Heart left ventricle (tissue), 16 donors: ENCODE data around the gene PPFIA3. TPM values are rescaled to one million over a fixed set of nuclear protein-coding genes. Genes with fewer than 3 reads are reported as not detected.

ENCODE experiments used
- ATAC-seq, 4 donors: fragments of 200-7000 bp; cut with Tn5 transposase; one replicate each; pipeline ENCODE4 v1.9.1; 2020 to 2022; ENCODE audit warnings: moderate library complexity in 4 of 4, mild to moderate bottlenecking in 3 of 4, moderate number of reproducible peaks in 1 of 4
- DNase-seq, 5 donors: peaks; one replicate each; pipeline ENCODE4 v3.0.0-alpha.2; 2020
- H3K27ac ChIP-seq, 12 donors: fragments of 200-600 bp; sonication (generic) in 4 of 12; one replicate each; pipeline versions ENCODE4 v1.5.0 to v1.8.0; 2016 to 2022; ENCODE audit warnings: mild to moderate bottlenecking in 2 of 12
- H3K27me3 ChIP-seq, 9 donors: fragments of 200-600 bp; sonication (generic) in 2 of 9; one replicate each; pipeline versions ENCODE4 v1.5.1 to v1.8.0; 2016 to 2022; ENCODE audit warnings: mild to moderate bottlenecking in 3 of 9
- H3K36me3 ChIP-seq, 9 donors: fragments of 200-600 bp; sonication (generic) in 2 of 9; one replicate each; pipeline versions ENCODE4 v1.5.0 to v1.8.0; 2018 to 2022; ENCODE audit warnings: mild to moderate bottlenecking in 2 of 9
- H3K4me1 ChIP-seq, 12 donors: fragments of 200-600 bp; sonication (generic) in 4 of 12; one replicate each; pipeline versions ENCODE4 v1.5.0 to v1.8.0; 2016 to 2022; ENCODE audit warnings: mild to moderate bottlenecking in 3 of 12
- H3K4me3 ChIP-seq, 12 donors: fragments of 200-600 bp; sonication (generic) in 4 of 12; one replicate each; pipeline versions ENCODE4 v1.5.0 to v1.8.0; 2017 to 2022; ENCODE audit warnings: mild to moderate bottlenecking in 9 of 12, moderate library complexity in 4 of 12
- H3K9me3 ChIP-seq, 12 donors: fragments of 200-600 bp; sonication (generic) in 4 of 12; one replicate each; pipeline versions ENCODE4 v1.5.0 to v1.8.0; 2016 to 2022; ENCODE audit warnings: mild to moderate bottlenecking in 1 of 12
- CTCF ChIP-seq, 12 donors: fragments of 200-600 bp; sonication (generic) in 4 of 12; IDR thresholded peaks; one replicate each; pipeline versions ENCODE4 v1.5.0 to v1.8.0; 2018 to 2022; ENCODE audit warnings: antibody characterized with exemption in 12 of 12, mild to moderate bottlenecking in 5 of 12
- POLR2A ChIP-seq, 2 donors: fragments of 450-650 bp; IDR thresholded peaks; one replicate each; pipeline ENCODE4 v1.6.1; 2017; ENCODE audit warnings: antibody characterized with exemption in 2 of 2, mild to moderate bottlenecking in 2 of 2, moderate library complexity in 2 of 2
- WGBS, 4 donors: extraction: QIAGEN DNeasy Blood & Tissue Kit in 2 of 4; methylation state at CpG; one replicate each; pipeline versions ENCODE4 v1.1.5 to v1.1.7; 2013 to 2018; 5-methylcytosine and 5-hydroxymethylcytosine counted together
- intact Hi-C, 10 donors: fragments of 100-400 bp; cut with DNase I; formaldehyde crosslinking; loops; one replicate each; pipeline versions ENCODE4 v1.11.1 to v1.14.2; 2022
- polyA plus RNA-seq, 2 donors: library from polyadenylated mRNA; stranded (reverse); fragments of 200-250 nt; gene quantifications; one replicate each; pipeline ENCODE4 v1.2.3, GENCODE V29; 2013
- total RNA-seq, 9 donors: library from RNA; depleted of rRNA in 2 of 9; stranded (reverse); fragments of >200 nt in 2 of 9; fragmentation: NEBNext Ultra II Directional in 3 of 9; extraction: Animal tissue kit (Norgen Biotek cat#: 25700) in 3 of 9; gene quantifications; one replicate each; pipeline versions ENCODE4 v1.1.0 to v1.2.4, GENCODE V29; 2016 to 2023
- donor health status: ischemic (EF 13 %, LVEDD 7.1; RV severe dilation, severe dysfunction).
- donor health status: healthy with polysubstance abuse.
- donor health status: DM: no; HTN: yes; CAD: no.
- donor health status: DM: no; HTN: no; CAD: no.
- donor health status: ischemic (EF 25% LVEDD 6.9; RV normal size, moderate dysfunction).
- donor health status: ischemic (EF 25% LVEDD 5.7; RV mildly dilated, moderate dysfunction).
- donor health status: healthy.
- donor health status: DM: yes; HTN: yes; CAD: no.
- donor health status: ischemic (EF 35%, LVEDD 5.7; RV mildly dilated, moderate dysfunction).
- donor health status: nonischemic (EF 11% LVEDD 7.7; RV severe dilation, severe dysfunction).
- donor health status: DM: yes; HTN: yes; CAD: no.
- donor health status: PGD.
- donor health status: ischemic (EF 29% LVEDD 5.4; RV normal size, mild dysfunction).
- donor health status: nonischemic (EF 23%, LVEDD 6.1; RV moderate dilation, normal function).

PPFIA3 gene
- total and polyA plus RNA-seq, 11 donors, result 2.7 to 12.8 (median 5.1) TPM

DNA sequence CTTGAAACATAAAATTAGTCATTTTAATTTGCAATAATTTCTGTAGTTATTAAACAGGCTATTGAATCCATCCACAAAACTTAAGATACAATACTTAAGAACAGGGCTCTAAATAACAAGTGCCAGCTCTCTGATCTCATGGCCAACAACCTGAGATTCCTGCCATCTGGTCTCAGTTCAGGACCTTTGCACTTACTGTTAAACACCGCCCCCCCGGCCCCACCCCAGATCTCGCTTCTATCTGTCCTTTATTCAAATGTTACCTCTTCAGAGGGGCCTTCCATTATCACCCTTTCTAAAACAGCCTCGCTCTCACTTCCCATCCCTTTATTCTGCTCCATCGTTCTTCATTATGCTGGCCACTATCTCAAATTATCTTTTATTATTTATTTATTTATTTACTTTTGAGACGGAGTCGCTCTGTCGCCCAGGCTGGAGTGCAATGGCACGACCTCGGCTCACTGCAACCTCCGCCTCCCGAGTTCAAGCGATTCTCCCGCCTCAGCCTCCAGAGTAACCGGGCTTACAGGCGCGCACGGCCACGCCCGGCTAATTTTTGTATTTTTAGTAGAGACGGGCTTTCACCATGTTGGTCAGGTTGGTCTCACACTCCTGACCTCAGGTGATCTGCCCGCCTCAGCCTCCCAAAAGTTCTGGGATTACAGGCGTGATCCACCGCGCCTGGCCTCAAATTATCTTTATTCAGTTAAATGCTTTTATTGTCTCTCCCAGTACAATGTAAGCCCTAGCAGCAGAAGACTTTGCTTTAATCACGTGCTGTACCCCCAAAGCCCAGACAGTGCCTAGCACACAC, 34.9 kb upstream of the PPFIA3 start:
- intact Hi-C loops, result loop anchor here in 1 of 10 donors (5.0 kb wide), 1 partner anchor 73 kb away; the partner anchor contains the start of genes HRC and TRPM4
- WGBS, 4 donors, result 69 to 71% (median 70%) methylated on average over 26 of the region's 26 CpGs
- Histone ChIP-seq H3K4me3 (peak overlapping the region in 11 of 12 donors; percentile 83 to 99 (median 90)), H3K36me3 (peaks cover 0 to 28% (median 22%) of the 10 kb centered on the region in 9 donors), H3K27ac (peak overlapping the region; percentile 42 to 94 (median 87)), H3K9me3 (no peaks in the 10 kb centered on the region), H3K4me1 (peaks cover 0 to 36% (median 27%) of the 10 kb centered on the region in 12 donors), H3K27me3 (peaks cover 0 to 3% (median 0%) of the 10 kb centered on the region in 9 donors)
- no peak for TF ChIP-seq POLR2A (IDR thresholded peaks at IDR 0.05)
- no peak for TF ChIP-seq CTCF (IDR thresholded peaks at IDR 0.05)
- DNase-seq, result no peak
- ATAC-seq, result no peak

DNA sequence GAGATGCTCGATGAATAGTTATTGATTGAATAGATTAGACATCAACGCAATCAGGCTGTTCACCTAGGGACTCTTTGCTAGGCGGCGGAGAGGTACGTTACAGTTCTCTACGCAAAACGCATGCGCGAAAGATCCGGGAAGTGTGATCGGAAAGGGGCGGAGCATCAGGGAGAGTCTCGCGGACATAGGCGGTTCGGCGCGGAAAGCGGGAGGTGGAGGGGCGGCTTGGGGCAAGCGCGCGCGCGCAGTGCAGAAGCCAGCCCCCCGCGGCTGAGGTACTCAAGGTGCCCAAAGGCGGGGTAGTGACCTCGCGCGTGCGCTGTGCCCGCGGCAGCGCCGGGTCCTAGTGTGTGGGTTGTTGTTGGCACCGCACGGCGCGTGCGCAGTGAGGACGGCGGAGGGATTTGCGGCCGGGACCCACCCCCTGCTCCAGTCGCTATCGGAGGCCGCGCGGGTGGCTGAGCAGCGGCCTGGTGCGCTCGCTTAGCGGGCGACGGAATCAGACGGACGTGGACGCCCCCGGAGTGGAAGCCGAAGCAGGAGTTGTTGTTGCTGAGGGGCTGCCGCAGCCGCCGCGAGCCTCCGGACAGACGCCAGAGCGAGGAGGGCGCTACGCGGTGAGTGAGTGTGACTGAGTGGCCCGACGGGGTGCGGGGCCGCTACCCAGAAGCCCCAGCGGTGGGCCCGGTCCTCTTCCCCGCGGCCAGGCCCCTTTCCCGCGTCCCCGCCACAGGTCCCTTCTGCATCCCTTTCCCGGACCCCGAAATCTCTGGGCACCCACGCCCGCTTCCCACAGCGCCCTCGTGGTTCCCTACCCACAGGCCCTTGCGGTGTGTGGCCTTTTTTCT, 34.1 kb upstream of the PPFIA3 start, which contains the start of gene SNRNP70:
TSS of gene SNRNP70 (plus strand) at position 432 of the 848 bp plus-strand sequence. CDS start 964 bp downstream, outside the sequence.
- H3K4me1 ChIP-seq, result peaks cover 0 to 36% (median 27%) of the 10 kb centered on the region in 12 donors
- no peaks in the 10 kb centered on the region for H3K9me3 ChIP-seq
- TF ChIP-seq CTCF (IDR thresholded peaks at IDR 0.05) (no peak), POLR2A (IDR thresholded peaks at IDR 0.05) (peak in 1 of 2 donors; percentile 76)
- H3K27ac ChIP-seq, result peak within 1 kb of the TSS; percentile 42 to 94 (median 87)
- 0 to 1% (median 0%) methylated on average over 52 to 89 of the region's 89 CpGs for WGBS, 4 donors
- H3K36me3 ChIP-seq, result peaks cover under 1 to 36% (median 30%) of the 10 kb centered on the region in 9 donors
- H3K27me3 ChIP-seq, result peaks cover 0 to 3% (median 0%) of the 10 kb centered on the region in 9 donors
- intact Hi-C loops, result loop anchor here in 1 of 10 donors (5.0 kb wide), 1 partner anchor 72 kb away; the partner anchor contains the start of genes HRC and TRPM4
- peak within 1 kb of the TSS; percentile 81 to 99 (median 90) for H3K4me3 ChIP-seq
- DNase-seq (peak; percentile 99 to 100 (median 99)), ATAC-seq (peak; percentile 98 to 100 (median 98))

- ATAC-seq, result no peak
- Histone ChIP-seq H3K27ac (peak overlapping the region; percentile 42 to 94 (median 87)), H3K4me1 (peaks cover 0 to 36% (median 27%) of the 10 kb centered on the region in 12 donors), H3K27me3 (peaks cover 0 to 3% (median 0%) of the 10 kb centered on the region in 9 donors), H3K36me3 (peaks cover 3 to 43% (median 36%) of the 10 kb centered on the region in 9 donors), H3K9me3 (no peaks in the 10 kb centered on the region), H3K4me3 (peak overlapping the region; percentile 81 to 99 (median 90))
- no peak for DNase-seq
- intact Hi-C loops, result loop anchor here in 1 of 10 donors (5.0 kb wide), 1 partner anchor 71 kb away; the partner anchor contains the start of genes HRC and TRPM4
- TF ChIP-seq POLR2A (IDR thresholded peaks at IDR 0.05), result no peak
- no peak for TF ChIP-seq CTCF (IDR thresholded peaks at IDR 0.05)
- WGBS, 4 donors, result 0 to 1% (median 0%) methylated on average over 14 of the region's 14 CpGs
Observed at GRCh38 chr19:49085868-49086232, 33.5 kb upstream of the PPFIA3 start.
